ENCODE data around the gene ABCC8.

ABCC8 gene

GRCh38 chr11:17476317-17477083 lies at the start of gene ABCC8:
Gene ABCC8, minus strand, starts transcription at chr11:17476845. Its CDS starts 69 bp downstream, at chr11:17476776.
- no peak for DNase-seq (ENCODE audit: low read depth in 2 of 2)

GRCh38 chr11:17526326-17526725 lies 49.7 kb upstream of the ABCC8 start:
- DNase-seq (ENCODE audit: low read depth in 2 of 2) = no peak

- no peak for DNase-seq (ENCODE audit: low read depth in 2 of 2)
Measured at GRCh38 chr11:17525570-17525969, 48.9 kb upstream of the ABCC8 start.

- no peak for DNase-seq (ENCODE audit: low read depth in 2 of 2)
Measured at GRCh38 chr11:17524221-17524620, 47.6 kb upstream of the ABCC8 start.

- no peak for DNase-seq (ENCODE audit: low read depth in 2 of 2)
Measured at GRCh38 chr11:17522655-17523054, 46.0 kb upstream of the ABCC8 start.

- DNase-seq (ENCODE audit: low read depth in 2 of 2) = no peak
Measured at GRCh38 chr11:17521106-17521900, 44.7 kb upstream of the ABCC8 start.

- no peak for DNase-seq (ENCODE audit: low read depth in 2 of 2)
Measured at GRCh38 chr11:17519061-17519885, 42.6 kb upstream of the ABCC8 start.

GRCh38 chr11:17518366-17518765 lies 41.7 kb upstream of the ABCC8 start:
- DNase-seq (ENCODE audit: low read depth in 2 of 2) = no peak

GRCh38 chr11:17517186-17517585 lies 40.5 kb upstream of the ABCC8 start:
- no peak for DNase-seq (ENCODE audit: low read depth in 2 of 2)

GRCh38 chr11:17516551-17517150 lies 40.0 kb upstream of the ABCC8 start:
- no peak for DNase-seq (ENCODE audit: low read depth in 2 of 2)

GRCh38 chr11:17515443-17516176 lies 39.0 kb upstream of the ABCC8 start:
- no peak for DNase-seq (ENCODE audit: low read depth in 2 of 2)

- no peak for DNase-seq (ENCODE audit: low read depth in 2 of 2)
Measured at GRCh38 chr11:17514476-17514875, 37.8 kb upstream of the ABCC8 start.

GRCh38 chr11:17513853-17514252 lies 37.2 kb upstream of the ABCC8 start:
- DNase-seq (ENCODE audit: low read depth in 2 of 2) = no peak

- no peak for DNase-seq (ENCODE audit: low read depth in 2 of 2)
Measured at GRCh38 chr11:17512101-17512500, 35.5 kb upstream of the ABCC8 start.

- DNase-seq (ENCODE audit: low read depth in 2 of 2) = no peak
Measured at GRCh38 chr11:17511571-17511970, 34.9 kb upstream of the ABCC8 start.

GRCh38 chr11:17510507-17511206 lies 34.0 kb upstream of the ABCC8 start:
- no peak for DNase-seq (ENCODE audit: low read depth in 2 of 2)

GRCh38 chr11:17508791-17509190 lies 32.1 kb upstream of the ABCC8 start:
- no peak for DNase-seq (ENCODE audit: low read depth in 2 of 2)

- no peak for DNase-seq (ENCODE audit: low read depth in 2 of 2)
Measured at GRCh38 chr11:17508306-17508705, 31.7 kb upstream of the ABCC8 start.

GRCh38 chr11:17507773-17508172 lies 31.1 kb upstream of the ABCC8 start:
- DNase-seq (ENCODE audit: low read depth in 2 of 2) = no peak

GRCh38 chr11:17506942-17507341 lies 30.3 kb upstream of the ABCC8 start:
- DNase-seq (ENCODE audit: low read depth in 2 of 2) = no peak
